GM12865 (cell line): Measurements from ENCODE around the gene NEUROG3.

Experiments used
- DNase-seq: peaks from one replicate; pipeline ENCODE4 v3.0.0; 2010; ENCODE audit warnings: low read depth
- H3K4me3 ChIP-seq: 2 replicates; pipeline ENCODE4 v1.5.1; 2011; ENCODE audit warnings: mild to moderate bottlenecking, low read depth, low read length, control low read depth
- TF ChIP-seq, protein P1 (sequence below): IDR thresholded peaks from 2 replicates; pipeline ENCODE4 v1.5.1; 2011; ENCODE audit warnings: low read length, control low read depth, low read depth, inconsistent platforms; ENCODE audit not compliant: insufficient read depth; ENCODE audit errors: missing control alignments

The NEUROG3 gene

DNA sequence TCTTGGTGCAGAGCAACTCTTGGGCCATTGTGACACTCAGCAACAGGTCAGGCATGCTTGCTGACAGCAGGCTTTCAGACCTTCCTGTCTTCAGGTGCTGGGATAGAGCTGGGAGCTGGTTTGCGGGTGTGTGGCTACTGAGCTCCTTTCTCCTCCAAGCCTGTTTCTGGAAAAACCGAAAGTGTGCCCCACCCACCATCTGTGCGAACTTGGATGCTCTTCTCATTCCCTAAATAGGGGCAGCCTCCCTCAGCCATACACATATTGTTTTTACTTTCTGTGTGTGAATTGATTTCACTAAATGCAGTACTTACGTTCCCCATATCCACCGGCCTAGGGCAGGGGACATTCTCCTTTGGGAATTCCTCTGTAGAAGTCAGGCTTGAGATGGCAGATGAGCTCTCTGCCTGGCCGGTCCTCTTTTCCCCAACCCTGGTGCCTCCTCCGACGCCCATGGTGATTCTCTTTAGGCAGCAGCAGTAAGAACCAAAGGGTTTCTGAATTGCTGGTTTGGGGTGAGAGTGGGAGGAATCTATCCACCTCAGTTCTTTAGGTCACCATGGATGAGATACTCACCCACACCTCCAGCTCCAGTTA is 6.3 kb upstream of the NEUROG3 start:
- no peak overlapping the region for H3K4me3 ChIP-seq
- TF ChIP-seq, protein P1, sequence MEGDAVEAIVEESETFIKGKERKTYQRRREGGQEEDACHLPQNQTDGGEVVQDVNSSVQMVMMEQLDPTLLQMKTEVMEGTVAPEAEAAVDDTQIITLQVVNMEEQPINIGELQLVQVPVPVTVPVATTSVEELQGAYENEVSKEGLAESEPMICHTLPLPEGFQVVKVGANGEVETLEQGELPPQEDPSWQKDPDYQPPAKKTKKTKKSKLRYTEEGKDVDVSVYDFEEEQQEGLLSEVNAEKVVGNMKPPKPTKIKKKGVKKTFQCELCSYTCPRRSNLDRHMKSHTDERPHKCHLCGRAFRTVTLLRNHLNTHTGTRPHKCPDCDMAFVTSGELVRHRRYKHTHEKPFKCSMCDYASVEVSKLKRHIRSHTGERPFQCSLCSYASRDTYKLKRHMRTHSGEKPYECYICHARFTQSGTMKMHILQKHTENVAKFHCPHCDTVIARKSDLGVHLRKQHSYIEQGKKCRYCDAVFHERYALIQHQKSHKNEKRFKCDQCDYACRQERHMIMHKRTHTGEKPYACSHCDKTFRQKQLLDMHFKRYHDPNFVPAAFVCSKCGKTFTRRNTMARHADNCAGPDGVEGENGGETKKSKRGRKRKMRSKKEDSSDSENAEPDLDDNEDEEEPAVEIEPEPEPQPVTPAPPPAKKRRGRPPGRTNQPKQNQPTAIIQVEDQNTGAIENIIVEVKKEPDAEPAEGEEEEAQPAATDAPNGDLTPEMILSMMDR = no peak
- DNase-seq = no peak

GRCh38 chr10:69578508-69578991 is 5.3 kb upstream of the NEUROG3 start:
- no peak overlapping the region for H3K4me3 ChIP-seq
- no peak for DNase-seq
- TF ChIP-seq, protein P1 = no peak

DNA sequence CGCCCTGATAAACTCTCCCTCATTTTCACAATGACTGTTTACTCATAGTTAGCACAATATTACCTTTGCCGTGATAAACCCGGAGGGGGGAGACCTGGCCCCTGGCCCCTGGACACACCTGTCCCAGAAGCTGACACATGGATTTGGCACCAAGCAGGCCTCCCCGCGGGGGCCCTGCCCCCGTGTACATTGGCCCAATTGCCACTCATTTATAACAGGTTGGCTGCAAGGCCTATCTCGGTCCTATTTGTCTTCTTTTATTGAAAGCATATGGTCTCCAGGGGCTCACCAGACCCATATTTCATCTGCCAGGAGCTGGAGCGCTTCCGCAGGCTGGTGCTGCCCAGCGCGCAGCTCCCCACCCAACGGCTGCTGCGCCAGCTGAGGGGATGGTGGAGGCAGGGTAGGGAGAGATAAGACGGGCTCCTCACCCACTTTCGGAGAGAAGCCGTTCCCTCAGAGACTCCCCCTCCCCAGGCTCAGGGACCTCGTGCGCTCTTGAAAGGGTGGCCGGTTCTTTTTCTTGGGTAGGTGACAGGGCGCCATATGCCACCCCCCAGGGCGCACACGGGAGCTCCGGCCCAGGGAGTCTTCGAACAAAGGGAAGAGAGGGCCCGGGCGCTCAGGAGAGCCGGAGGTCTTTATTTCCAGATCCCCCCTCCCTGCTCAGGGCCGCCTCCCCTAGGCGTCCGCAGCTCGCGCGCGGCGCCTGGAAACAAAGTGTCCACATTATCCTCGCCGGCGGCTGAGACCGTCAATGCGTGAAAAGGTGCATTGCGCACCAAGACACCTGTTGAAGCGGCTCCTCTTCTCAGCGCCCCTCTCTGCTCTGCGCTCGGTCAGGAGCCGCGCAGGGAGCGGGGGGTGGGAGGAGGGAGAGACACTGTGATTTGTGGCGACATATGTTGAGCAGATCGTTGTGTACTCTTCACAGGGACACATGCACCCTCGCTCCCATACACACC is 4.3 kb upstream of the NEUROG3 start:
- H3K4me3 ChIP-seq = no peak overlapping the region
- TF ChIP-seq, protein P1 = no peak
- no peak for DNase-seq

GRCh38 chr10:69576334-69577011 is 3.3 kb upstream of the NEUROG3 start:
- TF ChIP-seq, protein P1 = no peak
- H3K4me3 ChIP-seq = no peak overlapping the region
- no peak for DNase-seq

DNA sequence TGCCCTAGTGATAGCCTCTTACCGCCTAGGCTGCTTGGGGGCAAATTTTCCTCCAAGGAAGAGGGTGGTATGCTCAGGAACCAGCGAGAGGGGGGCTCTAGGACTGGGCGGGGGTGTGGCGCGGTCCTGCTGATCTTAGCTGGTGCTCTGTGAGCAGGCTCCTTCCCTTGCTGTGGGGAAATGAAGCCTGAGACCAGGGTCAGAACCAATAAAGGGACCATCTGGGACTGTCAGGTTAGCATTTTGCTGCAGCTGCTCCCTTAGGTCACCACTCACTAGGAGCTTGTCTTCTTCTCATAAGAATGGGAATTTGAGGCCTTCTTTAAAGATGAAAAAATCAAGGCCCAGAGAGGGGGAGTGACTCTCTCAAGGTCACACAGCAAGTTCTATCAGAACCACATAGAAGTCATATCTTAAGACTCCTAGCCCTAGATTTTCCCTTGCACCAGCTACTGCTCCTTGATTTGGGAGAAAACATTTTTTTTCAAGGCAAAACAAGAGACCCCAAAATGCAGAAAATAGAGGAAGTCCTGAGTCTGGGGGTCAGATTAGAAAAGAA is 2.0 kb upstream of the NEUROG3 start:
- H3K4me3 ChIP-seq = no peak overlapping the region
- TF ChIP-seq, protein P1 = no peak
- DNase-seq = no peak

DNA sequence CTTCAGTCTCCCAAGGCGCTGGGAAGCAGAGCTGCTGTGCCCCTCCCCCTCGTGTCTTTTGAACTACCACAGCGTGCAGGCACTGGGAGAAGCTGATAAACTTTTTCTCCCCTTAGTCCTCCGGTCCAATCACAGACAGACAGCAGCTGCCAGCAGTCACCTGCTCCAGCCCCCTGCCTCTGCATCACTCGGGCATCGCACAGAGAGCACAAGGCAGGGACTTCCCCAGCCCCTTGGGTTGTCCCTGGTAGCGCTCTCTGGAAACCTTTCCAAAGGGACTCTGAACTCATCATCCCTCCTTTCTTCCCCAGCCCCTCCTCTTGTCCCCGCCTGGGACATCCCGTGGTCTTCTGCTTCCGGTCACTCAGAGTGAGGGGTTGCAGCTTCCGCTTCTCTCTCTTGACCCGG is 1.4 kb upstream of the NEUROG3 start:
- TF ChIP-seq, protein P1 = no peak
- H3K4me3 ChIP-seq = no peak overlapping the region
- DNase-seq = no peak
